ENCODE data around the gene MAGED2. TPM values are rescaled to one million over a fixed set of nuclear protein-coding genes. Genes with fewer than 3 reads are reported as not detected.
"Not testable (repeated sequence)": the region's sequence is repeated elsewhere in the genome, so short reads cannot be mapped to it uniquely, and the experiment has no call there.

Gene MAGED2
- total RNA-seq, 1 experiment from 2014 or later: 136 TPM

- DNase-seq (ENCODE audit: low spot score) (no peak), ATAC-seq (no peak)
- ChIA-PET CTCF (no interaction called here), POLR2A (no interaction called here)
- peaks cover 15% of the 10 kb centered on the region for H3K4me1 Mint-ChIP-seq
- H3K27ac Mint-ChIP-seq: no peak overlapping the region
- no peak for TF ChIP-seq E2F4 (CRISPR knock-in tag; IDR thresholded peaks at IDR 0.05; ENCODE audit: borderline replicate concordance, low read depth)
- peaks cover 5% of the 10 kb centered on the region; the same call in 1 of the 2 replicates for H3K9me3 Mint-ChIP-seq
- peaks cover 7% of the 10 kb centered on the region for H3K27me3 Mint-ChIP-seq (ENCODE audit: low read depth)
- H3K36me3 Mint-ChIP-seq: no peaks in the 10 kb centered on the region
- H3K4me3 Mint-ChIP-seq: no peak overlapping the region
Measured at GRCh38 chrX:54842607-54843006, 35.1 kb downstream of the MAGED2 start.

- Mint-ChIP-seq H3K4me3 (no peak overlapping the region), H3K27me3 (ENCODE audit: low read depth) (peaks cover 7% of the 10 kb centered on the region), H3K4me1 (peaks cover 15% of the 10 kb centered on the region), H3K27ac (no peak overlapping the region), H3K36me3 (no peaks in the 10 kb centered on the region), H3K9me3 (peaks cover 5% of the 10 kb centered on the region; the same call in 1 of the 2 replicates)
- no peak for DNase-seq (ENCODE audit: low spot score)
- ChIA-PET POLR2A (no interaction called here), CTCF (no interaction called here)
- ATAC-seq: no peak
- no peak for TF ChIP-seq TEAD1 (CRISPR knock-in tag; IDR thresholded peaks at IDR 0.05)
Measured at GRCh38 chrX:54843050-54843449, 35.5 kb downstream of the MAGED2 start.

- CTCF ChIA-PET; H3K4me1 Mint-ChIP-seq; H3K9me3 Mint-ChIP-seq; POLR2A ChIA-PET; DNase-seq (ENCODE audit: low spot score); H3K27me3 Mint-ChIP-seq (ENCODE audit: low read depth); ATAC-seq; H3K36me3 Mint-ChIP-seq; H3K27ac Mint-ChIP-seq; H3K4me3 Mint-ChIP-seq: not testable (repeated sequence)
Measured at GRCh38 chrX:54847700-54848099, 40.2 kb downstream of the MAGED2 start.

- TF ChIP-seq CREM (CRISPR knock-in tag; IDR thresholded peaks at IDR 0.05) (no peak), SOX15 (CRISPR knock-in tag; IDR thresholded peaks at IDR 0.05) (no peak), STAT6 (CRISPR knock-in tag; conservative IDR thresholded peaks at IDR 0.05; ENCODE audit: low read depth) (no peak), ATF3 (CRISPR knock-in tag; conservative IDR thresholded peaks at IDR 0.05) (no peak), GRHL2 (CRISPR knock-in tag; IDR thresholded peaks at IDR 0.05; ENCODE audit: insufficient replicate concordance, severe bottlenecking) (no peak), PRDM15 (CRISPR knock-in tag; IDR thresholded peaks at IDR 0.05) (no peak), ATF2 (CRISPR knock-in tag; IDR thresholded peaks at IDR 0.05; ENCODE audit: borderline replicate concordance, low read depth) (no peak)
- ChIA-PET CTCF (no interaction called here), POLR2A (no interaction called here)
- H3K4me3 Mint-ChIP-seq: no peak overlapping the region
- no peak overlapping the region for H3K27ac Mint-ChIP-seq
- H3K36me3 Mint-ChIP-seq: no peaks in the 10 kb centered on the region
- DNase-seq (ENCODE audit: low spot score) (no peak), ATAC-seq (no peak)
- no peaks in the 10 kb centered on the region for H3K4me1 Mint-ChIP-seq
- no peaks in the 10 kb centered on the region; the same call in none of the 2 replicates for H3K27me3 Mint-ChIP-seq (ENCODE audit: low read depth)
- H3K9me3 Mint-ChIP-seq: peaks cover 2% of the 10 kb centered on the region; the same call in 1 of the 2 replicates
Measured at GRCh38 chrX:54865208-54865607, 57.7 kb downstream of the MAGED2 start.

Other genes with a start within 250 kb of the MAGED2 start
- gene ITIH6, start 9.5 kb upstream of the MAGED2 start, total RNA-seq (2021): 0.02 to 0.05 TPM (median 0.04 TPM) in 3 replicates
- 39.6 to 51.0 TPM (median 41.6 TPM) in 3 replicates for gene TRO, start 113.1 kb downstream of the MAGED2 start, total RNA-seq (2021)
- gene PFKFB1, start 186.4 kb downstream of the MAGED2 start, total RNA-seq (2021): 0.42 to 1.1 TPM (median 0.60 TPM) in 3 replicates
- 18.7 to 19.9 TPM (median 19.3 TPM) in 3 replicates for gene APEX2, start 192.6 kb downstream of the MAGED2 start, total RNA-seq (2021)
- gene ALAS2, start 223.2 kb downstream of the MAGED2 start, total RNA-seq (2021): 0.30 to 0.35 TPM in 2 of 3 replicates, not detected in the other

Measured in WTC11 (cell line).